IMR-90 (cell line): ENCODE results near the gene TMEM72. TPM values are rescaled to one million over a fixed set of nuclear protein-coding genes. Genes with fewer than 3 reads are reported as not detected.

Experiments used
- ATAC-seq: fragments of 200-7000 bp; cut with Tn5 transposase; 2 replicates; pipeline ENCODE4 v1.9.1; 2020; ENCODE audit warnings: low read depth, mild to moderate bottlenecking, moderate library complexity
- BruUV-seq: library from RNA; stranded (reverse); fragments of 400-500 nt; replicated peaks from 2 replicates; lab custom pipeline; 2021; lab: Mats Ljungman, UMichigan
- CTCF ChIA-PET: fragments of 300-600 bp; formaldehyde crosslinking; extraction: SDS; loops from one replicate; lab custom pipeline; 2021; ENCODE audit warnings: antibody characterized with exemption; lab: Yijun Ruan, JAX
- POLR2A ChIA-PET: fragments of 300-600 bp; sonication (Branson Sonifier 250); formaldehyde crosslinking; loops from one replicate; lab custom pipeline; 2022; ENCODE audit warnings: antibody characterized with exemption; ENCODE audit not compliant: unreplicated experiment; lab: Charles Lee
- DNase-seq: peaks from one replicate; pipeline ENCODE4 v3.0.0; 2013
- H2AFZ ChIP-seq: replicated peaks from 2 replicates; pipeline ENCODE3; 2013; ENCODE audit warnings: low read length, mild to moderate bottlenecking; ENCODE audit not compliant: poor library complexity
- H2AK5ac ChIP-seq: 2 replicates; pipeline ENCODE4 v1.6.1; 2013; ENCODE audit warnings: low read depth, low read length, inconsistent platforms
- H2AK9ac ChIP-seq: replicated peaks from 2 replicates; pipeline ENCODE3; 2013; ENCODE audit warnings: mild to moderate bottlenecking, low read depth, low read length, moderate library complexity; ENCODE audit not compliant: poor library complexity
- H2BK120ac ChIP-seq: 2 replicates; pipeline ENCODE4 v1.6.1; 2013; ENCODE audit warnings: low read depth, low read length, inconsistent platforms
- H2BK15ac ChIP-seq: 3 replicates; pipeline ENCODE4 v1.6.1; 2013; ENCODE audit warnings: low read depth, low read length, inconsistent platforms
- H2BK20ac ChIP-seq: 2 replicates; pipeline ENCODE4 v1.6.1; 2013; ENCODE audit warnings: low read depth, mild to moderate bottlenecking, inconsistent platforms, low read length, moderate library complexity
- H2BK5ac ChIP-seq: 2 replicates; pipeline ENCODE4 v1.6.1; 2013; ENCODE audit warnings: mild to moderate bottlenecking, low read depth, low read length, inconsistent platforms; ENCODE audit not compliant: poor library complexity, severe bottlenecking
- H3K14ac ChIP-seq: replicated peaks from 2 replicates; pipeline ENCODE4 v1.6.1; 2013; ENCODE audit warnings: low read depth, low read length, inconsistent platforms
- H3K18ac ChIP-seq: 2 replicates; pipeline ENCODE4 v1.6.1; 2013; ENCODE audit warnings: low read depth, low read length, control low read depth
- H3K23ac ChIP-seq: 2 replicates; pipeline ENCODE4 v1.6.1; 2013; ENCODE audit warnings: low read depth, low read length, inconsistent platforms
- H3K27ac ChIP-seq: 2 replicates; pipeline ENCODE4 v1.5.1; 2013; ENCODE audit warnings: mild to moderate bottlenecking, control low read depth, low read length; ENCODE audit not compliant: insufficient read depth
- H3K27me3 ChIP-seq: 2 replicates; pipeline ENCODE4 v1.6.1; 2013; ENCODE audit warnings: low read length; ENCODE audit not compliant: control insufficient read depth, insufficient read depth
- H3K36me3 ChIP-seq: 2 replicates; pipeline ENCODE4 v1.6.1; 2013; ENCODE audit warnings: low read length, mixed read lengths; ENCODE audit not compliant: control insufficient read depth, insufficient read depth
- H3K4ac ChIP-seq: 2 replicates; pipeline ENCODE4 v1.6.1; 2013; ENCODE audit warnings: low read depth, low read length, inconsistent platforms
- H3K4me1 ChIP-seq: 2 replicates; pipeline ENCODE4 v1.6.1; 2013; ENCODE audit warnings: low read length, mixed read lengths; ENCODE audit not compliant: control insufficient read depth, insufficient read depth
- H3K4me2 ChIP-seq: 2 replicates; pipeline ENCODE4 v1.6.1; 2013; ENCODE audit warnings: low read depth, mild to moderate bottlenecking, control low read depth, low read length, moderate library complexity
- H3K4me3 ChIP-seq: 2 replicates; pipeline ENCODE4 v1.5.1; 2013; ENCODE audit warnings: low read depth, mild to moderate bottlenecking, control low read depth, low read length, moderate library complexity; ENCODE audit not compliant: insufficient read depth
- H3K56ac ChIP-seq: 2 replicates; pipeline ENCODE4 v1.6.1; 2013; ENCODE audit warnings: low read length, inconsistent platforms; ENCODE audit not compliant: insufficient read depth; ENCODE audit errors: extremely low read depth
- H3K79me1 ChIP-seq, 2 experiments: 2 replicates each; pipeline ENCODE4 v1.6.1; 2013; ENCODE audit warnings: low read length in 2 of 2, inconsistent platforms in 1 of 2, low read depth in 1 of 2
- H3K9ac ChIP-seq: 2 replicates; pipeline ENCODE4 v1.6.1; 2013; ENCODE audit warnings: low read depth, low read length, control low read depth
- H3K9me1 ChIP-seq: 2 replicates; pipeline ENCODE4 v1.6.1; 2013; ENCODE audit warnings: low read length, inconsistent platforms; ENCODE audit not compliant: insufficient read depth
- H3K9me3 ChIP-seq: 2 replicates; pipeline ENCODE4 v1.6.1; 2013; ENCODE audit warnings: low read length; ENCODE audit not compliant: control insufficient read depth, insufficient read depth
- H4K20me1 ChIP-seq: 2 replicates; pipeline ENCODE4 v1.6.1; 2013; ENCODE audit warnings: low read length, inconsistent platforms; ENCODE audit not compliant: insufficient read depth
- H4K5ac ChIP-seq: 2 replicates; pipeline ENCODE4 v1.6.1; 2013; ENCODE audit warnings: mild to moderate bottlenecking, low read depth, low read length, control low read depth
- H4K8ac ChIP-seq, 2 experiments: 2 replicates each; pipeline ENCODE4 v1.6.1; 2013; ENCODE audit warnings: low read depth in 2 of 2, low read length in 2 of 2, control low read depth in 1 of 2, inconsistent platforms in 1 of 2
- H4K91ac ChIP-seq: 2 replicates; pipeline ENCODE4 v1.6.1; 2013; ENCODE audit warnings: low read depth, low read length, inconsistent platforms; ENCODE audit not compliant: insufficient read depth
- BHLHE40 ChIP-seq: fragments of 150-350 bp; IDR thresholded peaks from 2 replicates; pipeline ENCODE4 v1.6.1; 2016; ENCODE audit warnings: mild to moderate bottlenecking, low read depth, low read length
- CEBPB ChIP-seq: IDR thresholded peaks from 2 replicates; pipeline ENCODE4 v1.6.1; 2012; ENCODE audit warnings: low read depth, low read length, improper control_type of control experiment
- FOS ChIP-seq: fragments of 150-350 bp; IDR thresholded peaks from 2 replicates; pipeline ENCODE4 v1.6.1; 2016; ENCODE audit warnings: low read depth, low read length
- MAFK ChIP-seq: IDR thresholded peaks from 2 replicates; pipeline ENCODE4 v1.6.1; 2012; ENCODE audit warnings: low read depth, low read length, improper control_type of control experiment
- MAZ ChIP-seq: IDR thresholded peaks from 2 replicates; pipeline ENCODE4 v1.6.1; 2012; ENCODE audit warnings: low read depth, mild to moderate bottlenecking, low read length, improper control_type of control experiment, moderate library complexity, borderline replicate concordance
- NFE2L2 ChIP-seq: fragments of 150-350 bp; IDR thresholded peaks from 2 replicates; pipeline ENCODE4 v1.6.1; 2016; ENCODE audit warnings: low read depth, mild to moderate bottlenecking, low read length
- RAD21 ChIP-seq: IDR thresholded peaks from 2 replicates; pipeline ENCODE4 v1.6.1; 2012; ENCODE audit warnings: low read length, improper control_type of control experiment
- RCOR1 ChIP-seq: IDR thresholded peaks from 2 replicates; pipeline ENCODE4 v1.6.1; 2012; ENCODE audit warnings: mild to moderate bottlenecking, low read length, improper control_type of control experiment; ENCODE audit not compliant: insufficient replicate concordance
- RFX5 ChIP-seq: IDR thresholded peaks from 2 replicates; pipeline ENCODE4 v1.8.0; 2012; ENCODE audit warnings: low read depth, mild to moderate bottlenecking, low read length, moderate library complexity
- SMC3 ChIP-seq: fragments of 150-350 bp; IDR thresholded peaks from 2 replicates; pipeline ENCODE4 v1.6.1; 2016; ENCODE audit warnings: low read depth, mild to moderate bottlenecking, antibody characterized with exemption, low read length, moderate library complexity
- WGBS, 2 experiments: methylation state at CpG; one replicate each; pipeline versions ENCODE4 v1.1.5 to v1.1.7; 2013; ENCODE audit warnings: missing lambda C conversion rate in 2 of 2; ENCODE audit not compliant: insufficient read length in 1 of 2; ENCODE audit errors: extremely low coverage in 2 of 2; 5-methylcytosine and 5-hydroxymethylcytosine counted together
- dilution Hi-C: fragments of 300-500 bp; cut with HindIII; formaldehyde crosslinking; loops from one replicate; pipeline ENCODE4 v1.14.3; 2018; ENCODE audit warnings: low sequenced_read_pairs; ENCODE audit not compliant: unreplicated experiment
- in situ Hi-C: fragments of 300-500 bp; cut with MboI; formaldehyde crosslinking; loops from 3 replicates; pipeline ENCODE4 v1.14.3; 2019; ENCODE audit warnings: low sequenced_read_pairs, inconsistent platforms, mixed read lengths
- intact Hi-C: fragments of 100-400 bp; cut with micrococcal nuclease; formaldehyde crosslinking; loops from 2 replicates; pipeline ENCODE4 v1.10.0; 2022
- polyA plus RNA-seq, 3 experiments: library from polyadenylated mRNA; depleted of rRNA; stranded (reverse); fragments of >200 nt; gene quantifications; 2 replicates each; pipeline ENCODE4 v1.2.3, GENCODE V29; 2012; ENCODE audit warnings: low replicate concordance in 1 of 3
- total RNA-seq: library from RNA; depleted of rRNA; stranded (reverse); fragments of >200 nt; gene quantifications from 2 replicates; pipeline ENCODE4 v1.2.3, GENCODE V29; 2012
- TF ChIP-seq, protein P1 (sequence below): fragments of 150-350 bp; IDR thresholded peaks from 2 replicates; pipeline ENCODE4 v1.6.1; 2017; ENCODE audit warnings: mild to moderate bottlenecking, antibody characterized with exemption, low read length, low read depth
- TF ChIP-seq, protein P2 (sequence below): fragments of 150-350 bp; IDR thresholded peaks from 2 replicates; pipeline ENCODE4 v1.6.1; 2016; ENCODE audit warnings: low read depth, mild to moderate bottlenecking, low read length, moderate library complexity, borderline replicate concordance
- TF ChIP-seq, protein P3 (sequence below): conservative IDR thresholded peaks from 2 replicates; pipeline ENCODE4 v1.5.1; 2012; ENCODE audit warnings: mild to moderate bottlenecking, low read depth, low read length, improper control_type of control experiment

The TMEM72 gene
- total and polyA plus RNA-seq, 2 of the 4 experiments (the other 2 are of a cell fraction): not detected

DNA sequence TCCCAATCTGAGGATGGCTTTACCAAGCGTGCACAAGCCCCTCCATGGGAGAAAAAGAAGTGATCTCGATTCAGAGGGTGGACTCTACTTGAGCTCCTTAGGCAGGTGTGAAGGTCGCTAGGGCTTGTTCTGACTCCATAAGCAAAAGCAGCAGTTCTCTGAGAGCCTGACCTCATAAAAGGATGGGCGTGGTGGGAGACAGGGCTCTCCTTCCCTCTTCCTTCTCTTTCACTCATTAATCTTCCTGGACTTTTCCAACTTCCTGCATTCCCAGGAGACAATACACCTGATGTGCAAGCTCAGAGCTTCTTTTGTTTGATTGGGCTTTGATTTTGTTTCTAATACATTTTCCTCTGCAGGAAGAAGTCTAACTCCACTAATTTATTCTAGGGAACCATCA lies 22.3 kb upstream of the TMEM72 start:
- H2BK5ac ChIP-seq: no peak overlapping the region
- H3K18ac ChIP-seq: no peak overlapping the region
- dilution Hi-C loops: no loop called here
- H3K23ac ChIP-seq: no peak overlapping the region
- H3K4me2 ChIP-seq: no peak overlapping the region
- POLR2A ChIA-PET: no interaction called here
- H2BK120ac ChIP-seq: no peak overlapping the region
- no peak overlapping the region for H4K91ac ChIP-seq
- no peak overlapping the region for H4K5ac ChIP-seq
- DNase-seq (no peak), ATAC-seq (no peak)
- H2AFZ ChIP-seq: no peak overlapping the region
- no peaks in the 10 kb centered on the region for H3K4me1 ChIP-seq
- H4K8ac ChIP-seq: no peak overlapping the region
- intact Hi-C loops: no loop called here
- H2BK15ac ChIP-seq: no peak overlapping the region
- CTCF ChIA-PET: interaction anchor here (0.5 to 0.7 kb wide), 2 partner anchors 154 to 347 kb away, joined by 3 to 4 read pairs; no protein-coding TSS in a partner anchor
- WGBS, 2 experiments: no CpG with 5 or more reads among the region's 4 CpGs
- H3K9me3 ChIP-seq: no peaks in the 10 kb centered on the region
- BruUV-seq: no TSS peak
- no peak overlapping the region for H2AK9ac ChIP-seq
- H3K56ac ChIP-seq: no peak overlapping the region
- in situ Hi-C loops: no loop called here
- H2AK5ac ChIP-seq: no peak overlapping the region
- no peak overlapping the region for H3K4me3 ChIP-seq
- no peaks in the 10 kb centered on the region for H3K9me1 ChIP-seq
- no peaks in the 10 kb centered on the region for H4K20me1 ChIP-seq
- H3K36me3 ChIP-seq: no peaks in the 10 kb centered on the region
- no peak overlapping the region for H3K14ac ChIP-seq
- no peak for TF ChIP-seq BHLHE40
- TF ChIP-seq, protein P1, sequence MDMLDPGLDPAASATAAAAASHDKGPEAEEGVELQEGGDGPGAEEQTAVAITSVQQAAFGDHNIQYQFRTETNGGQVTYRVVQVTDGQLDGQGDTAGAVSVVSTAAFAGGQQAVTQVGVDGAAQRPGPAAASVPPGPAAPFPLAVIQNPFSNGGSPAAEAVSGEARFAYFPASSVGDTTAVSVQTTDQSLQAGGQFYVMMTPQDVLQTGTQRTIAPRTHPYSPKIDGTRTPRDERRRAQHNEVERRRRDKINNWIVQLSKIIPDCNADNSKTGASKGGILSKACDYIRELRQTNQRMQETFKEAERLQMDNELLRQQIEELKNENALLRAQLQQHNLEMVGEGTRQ: no peak
- no peak for TF ChIP-seq SMC3
- TF ChIP-seq, protein P2, sequence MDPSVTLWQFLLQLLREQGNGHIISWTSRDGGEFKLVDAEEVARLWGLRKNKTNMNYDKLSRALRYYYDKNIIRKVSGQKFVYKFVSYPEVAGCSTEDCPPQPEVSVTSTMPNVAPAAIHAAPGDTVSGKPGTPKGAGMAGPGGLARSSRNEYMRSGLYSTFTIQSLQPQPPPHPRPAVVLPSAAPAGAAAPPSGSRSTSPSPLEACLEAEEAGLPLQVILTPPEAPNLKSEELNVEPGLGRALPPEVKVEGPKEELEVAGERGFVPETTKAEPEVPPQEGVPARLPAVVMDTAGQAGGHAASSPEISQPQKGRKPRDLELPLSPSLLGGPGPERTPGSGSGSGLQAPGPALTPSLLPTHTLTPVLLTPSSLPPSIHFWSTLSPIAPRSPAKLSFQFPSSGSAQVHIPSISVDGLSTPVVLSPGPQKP: no peak
- no peak for TF ChIP-seq MAZ
- no peak for TF ChIP-seq FOS
- TF ChIP-seq RAD21: no peak
- TF ChIP-seq RCOR1: no peak
- TF ChIP-seq MAFK: no peak
- TF ChIP-seq RFX5: no peak
- no peak for TF ChIP-seq CEBPB
- TF ChIP-seq, protein P3, sequence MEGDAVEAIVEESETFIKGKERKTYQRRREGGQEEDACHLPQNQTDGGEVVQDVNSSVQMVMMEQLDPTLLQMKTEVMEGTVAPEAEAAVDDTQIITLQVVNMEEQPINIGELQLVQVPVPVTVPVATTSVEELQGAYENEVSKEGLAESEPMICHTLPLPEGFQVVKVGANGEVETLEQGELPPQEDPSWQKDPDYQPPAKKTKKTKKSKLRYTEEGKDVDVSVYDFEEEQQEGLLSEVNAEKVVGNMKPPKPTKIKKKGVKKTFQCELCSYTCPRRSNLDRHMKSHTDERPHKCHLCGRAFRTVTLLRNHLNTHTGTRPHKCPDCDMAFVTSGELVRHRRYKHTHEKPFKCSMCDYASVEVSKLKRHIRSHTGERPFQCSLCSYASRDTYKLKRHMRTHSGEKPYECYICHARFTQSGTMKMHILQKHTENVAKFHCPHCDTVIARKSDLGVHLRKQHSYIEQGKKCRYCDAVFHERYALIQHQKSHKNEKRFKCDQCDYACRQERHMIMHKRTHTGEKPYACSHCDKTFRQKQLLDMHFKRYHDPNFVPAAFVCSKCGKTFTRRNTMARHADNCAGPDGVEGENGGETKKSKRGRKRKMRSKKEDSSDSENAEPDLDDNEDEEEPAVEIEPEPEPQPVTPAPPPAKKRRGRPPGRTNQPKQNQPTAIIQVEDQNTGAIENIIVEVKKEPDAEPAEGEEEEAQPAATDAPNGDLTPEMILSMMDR: no peak
- TF ChIP-seq NFE2L2: no peak
- H3K4ac ChIP-seq: no peak overlapping the region
- H3K27ac ChIP-seq: no peak overlapping the region
- H3K9ac ChIP-seq: no peak overlapping the region
- H3K27me3 ChIP-seq: peaks cover 38% of the 10 kb centered on the region
- H2BK20ac ChIP-seq: no peak overlapping the region
- no peaks in the 10 kb centered on the region for H3K79me1 ChIP-seq
